Activated naive CD4-positive, alpha-beta T cell treated with anti-CD3 and anti-CD28 coated beads, Interleukin-2, amount 10 ng/mL, durations not matched to agents 7 days and 5 days (primary cell): Measurements from ENCODE around the gene CENATAC.
"Not testable (repeated sequence)": the region's sequence is repeated elsewhere in the genome, so short reads cannot be mapped to it uniquely, and the experiment has no call there.

Source experiments
- CTCF ChIA-PET: fragments of 350-600 bp; sonication (Branson Sonifier 250); formaldehyde crosslinking; loops from one replicate; lab custom pipeline; 2021; ENCODE audit warnings: antibody characterized with exemption; lab: Charles Lee
- DNase-seq: peaks from one replicate; pipeline ENCODE4 v3.0.0-alpha.2; 2020
- H3K27ac Mint-ChIP-seq: one replicate; pipeline ENCODE4 v1.8.0; 2021; ENCODE audit warnings: mild to moderate bottlenecking, moderate library complexity, mixed read lengths
- H3K27me3 Mint-ChIP-seq: one replicate; pipeline ENCODE4 v1.8.0; 2021; ENCODE audit warnings: mild to moderate bottlenecking, mixed read lengths
- H3K36me3 Mint-ChIP-seq: one replicate; pipeline ENCODE4 v1.8.0; 2021; ENCODE audit warnings: mixed read lengths
- H3K4me1 Mint-ChIP-seq: one replicate; pipeline ENCODE4 v1.8.0; 2021; ENCODE audit warnings: mixed read lengths
- H3K4me3 Mint-ChIP-seq: one replicate; pipeline ENCODE4 v1.8.0; 2021; ENCODE audit warnings: mild to moderate bottlenecking, moderate library complexity, mixed read lengths
- H3K9me3 Mint-ChIP-seq: one replicate; pipeline ENCODE4 v1.8.0; 2021; ENCODE audit warnings: mixed read lengths

The CENATAC gene

GRCh38 chr11:119025978-119026766, 28.2 kb downstream of the CENATAC start:
- Mint-ChIP-seq H3K27ac (no peak overlapping the region), H3K36me3 (peaks cover 33% of the 10 kb centered on the region), H3K9me3 (no peaks in the 10 kb centered on the region), H3K4me1 (peaks cover 49% of the 10 kb centered on the region), H3K27me3 (no peaks in the 10 kb centered on the region), H3K4me3 (no peak overlapping the region)
- CTCF ChIA-PET = interaction anchor here (0.8 kb wide), 1 partner anchor 30 kb away, joined by 3 read pairs; no protein-coding TSS in a partner anchor
- DNase-seq = no peak

DNA sequence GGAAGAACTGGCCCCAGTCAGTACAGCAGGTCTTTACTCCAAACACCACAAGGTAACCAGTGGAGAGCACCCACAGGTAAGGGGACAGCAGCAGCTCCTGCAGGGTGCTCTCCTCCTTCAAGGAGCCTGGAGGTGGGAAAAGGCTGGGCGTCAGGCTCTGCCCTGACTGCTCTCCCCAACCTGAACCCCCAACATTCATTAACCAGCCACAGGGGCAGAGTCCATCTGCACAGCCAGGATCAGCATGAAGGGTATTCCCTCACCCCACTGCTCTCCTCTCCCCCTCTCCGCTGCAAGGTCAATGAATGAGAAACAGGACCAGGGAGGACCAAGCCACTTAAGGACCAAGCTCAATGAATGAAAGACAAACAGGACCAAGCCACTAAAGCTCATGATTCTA, 29.0 kb downstream of the CENATAC start:
- Mint-ChIP-seq H3K27me3 (no peaks in the 10 kb centered on the region), H3K36me3 (peaks cover 25% of the 10 kb centered on the region), H3K4me1 (peaks cover 44% of the 10 kb centered on the region), H3K27ac (no peak overlapping the region), H3K4me3 (no peak overlapping the region), H3K9me3 (no peaks in the 10 kb centered on the region)
- CTCF ChIA-PET = interaction anchor here (0.7 to 1.2 kb wide), 3 partner anchors 21 to 170 kb away, joined by 3 read pairs; no protein-coding TSS in a partner anchor
- DNase-seq = no peak

- no peak overlapping the region for H3K27ac Mint-ChIP-seq
- no peak for DNase-seq
- CTCF ChIA-PET = interaction anchor here (1.2 to 1.5 kb wide), 2 partner anchors 8 to 20 kb away, joined by 3 read pairs; no protein-coding TSS in a partner anchor
Measured at GRCh38 chr11:119027561-119028345, 29.8 kb downstream of the CENATAC start.

DNA sequence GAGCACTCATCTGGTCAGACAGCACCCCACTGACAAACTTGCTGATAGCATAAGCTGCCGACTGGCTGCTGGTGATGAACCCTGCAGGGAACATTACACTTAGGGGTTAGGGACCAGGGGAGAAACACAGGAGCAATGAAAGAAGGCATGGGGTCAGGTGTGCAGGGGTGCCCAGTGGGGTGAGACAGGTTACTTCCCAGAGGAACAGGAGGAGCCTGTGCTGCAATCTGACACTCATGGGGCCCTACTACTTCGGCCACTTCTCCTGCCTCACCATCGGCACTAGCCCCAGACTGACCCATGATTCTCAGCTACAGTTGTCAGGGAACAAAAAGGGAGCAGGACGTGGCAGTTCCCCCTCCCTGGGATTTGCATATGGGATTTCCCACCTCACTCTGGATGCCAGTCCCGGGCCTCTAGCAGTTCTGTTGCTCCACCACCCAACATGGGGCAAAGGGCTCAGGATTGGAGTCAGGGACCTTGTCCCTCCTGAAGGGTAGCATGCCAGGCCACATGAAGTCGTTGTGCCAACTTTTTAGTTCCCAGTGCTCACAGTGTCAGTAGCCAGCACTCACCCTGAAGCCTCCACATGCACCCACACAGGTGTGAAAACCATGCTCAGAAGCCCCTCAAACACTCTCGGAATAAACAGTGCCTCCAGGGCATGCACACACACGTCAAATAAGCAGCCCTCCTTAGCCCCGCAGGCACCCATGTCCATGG, 30.6 kb downstream of the CENATAC start:
- Mint-ChIP-seq H3K36me3 (peaks cover 18% of the 10 kb centered on the region), H3K9me3 (no peaks in the 10 kb centered on the region), H3K27ac (no peak overlapping the region), H3K27me3 (no peaks in the 10 kb centered on the region), H3K4me3 (peak overlapping the region; percentile 63), H3K4me1 (peaks cover 36% of the 10 kb centered on the region)
- DNase-seq = no peak
- CTCF ChIA-PET = interaction anchor here (1.2 to 1.5 kb wide), 2 partner anchors 9 to 20 kb away, joined by 3 read pairs; no protein-coding TSS in a partner anchor

More at GRCh38 chr11:119027561-119028345, 29.8 kb downstream of the CENATAC start:
- H3K4me3 Mint-ChIP-seq = no peak overlapping the region
- H3K27me3 Mint-ChIP-seq = no peaks in the 10 kb centered on the region
- no peaks in the 10 kb centered on the region for H3K9me3 Mint-ChIP-seq
- H3K4me1 Mint-ChIP-seq = peaks cover 41% of the 10 kb centered on the region
- peaks cover 22% of the 10 kb centered on the region for H3K36me3 Mint-ChIP-seq

DNA sequence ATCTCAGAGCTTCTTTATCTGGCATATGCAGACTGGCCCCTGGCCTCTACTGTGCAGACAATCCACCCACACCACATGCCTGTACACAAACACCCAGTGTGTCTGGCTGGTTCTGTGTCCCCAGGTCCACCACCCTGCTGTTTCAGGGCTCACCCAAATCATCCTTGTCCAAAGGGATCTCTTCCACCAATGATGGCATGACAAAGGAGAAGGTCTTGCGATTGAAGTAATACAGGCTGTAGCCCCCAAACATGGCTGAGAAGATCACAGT, 31.1 kb downstream of the CENATAC start:
- peak overlapping the region; percentile 39 for H3K27ac Mint-ChIP-seq
- H3K9me3 Mint-ChIP-seq = no peaks in the 10 kb centered on the region
- peak overlapping the region; percentile 63 for H3K4me3 Mint-ChIP-seq
- peaks cover 15% of the 10 kb centered on the region for H3K36me3 Mint-ChIP-seq
- no peak for DNase-seq
- CTCF ChIA-PET = no interaction called here
- H3K27me3 Mint-ChIP-seq = no peaks in the 10 kb centered on the region
- H3K4me1 Mint-ChIP-seq = peaks cover 33% of the 10 kb centered on the region

DNA sequence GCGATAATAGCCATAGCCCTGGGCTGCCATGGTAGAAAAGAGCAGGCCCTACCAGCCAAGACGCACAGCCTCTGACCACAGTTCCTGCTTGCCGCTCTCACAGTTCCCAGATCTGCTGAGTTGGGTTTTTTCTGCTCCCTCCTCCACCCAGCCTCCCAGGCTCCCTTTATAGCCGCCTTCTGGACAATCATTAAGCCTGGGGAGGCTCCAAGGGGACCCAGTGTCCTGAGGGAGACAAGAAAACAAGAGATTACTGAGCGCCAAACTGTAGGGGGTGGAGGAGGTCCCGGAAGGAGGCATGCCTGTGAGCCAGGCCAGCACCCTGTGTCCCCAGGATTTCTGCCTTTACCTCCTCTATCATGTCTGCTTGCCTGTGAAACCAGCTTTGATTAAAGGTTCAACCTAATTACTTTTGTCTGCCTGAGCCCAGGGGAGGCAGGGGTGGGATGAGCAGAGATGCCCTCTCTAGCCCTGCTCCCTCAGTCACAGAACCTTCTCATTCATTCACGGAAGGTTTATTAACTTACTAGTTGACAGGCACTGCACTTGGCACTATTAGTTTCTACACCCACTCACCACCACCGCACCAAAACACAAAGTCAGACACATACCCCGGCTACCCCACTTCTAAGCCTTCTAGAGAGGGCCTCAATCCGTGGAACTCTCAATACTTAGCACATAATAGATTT, 31.5 kb downstream of the CENATAC start:
- CTCF ChIA-PET = interaction anchor here (1.9 kb wide), 1 partner anchor 14 kb away, joined by 5 read pairs; no protein-coding TSS in a partner anchor
- Mint-ChIP-seq H3K4me1 (peaks cover 29% of the 10 kb centered on the region), H3K4me3 (peak overlapping the region; percentile 63), H3K9me3 (no peaks in the 10 kb centered on the region), H3K27ac (peak overlapping the region; percentile 39), H3K36me3 (peaks cover 13% of the 10 kb centered on the region), H3K27me3 (no peaks in the 10 kb centered on the region)
- no peak for DNase-seq

DNA sequence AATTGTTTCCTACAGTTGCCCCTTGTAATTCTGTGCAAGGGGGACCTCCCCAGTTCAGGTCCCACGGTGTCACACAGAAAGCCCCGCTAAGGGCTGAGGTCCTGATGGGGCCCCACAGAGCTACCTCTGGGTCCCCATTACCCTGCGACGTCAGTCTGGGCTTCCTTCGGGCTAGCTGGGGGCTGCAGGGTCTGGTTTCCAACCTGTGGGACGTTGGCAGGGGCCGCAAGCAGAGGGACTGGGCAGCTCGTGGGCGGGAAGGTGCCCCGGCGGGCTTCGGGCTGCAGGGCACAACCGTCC, 32.0 kb downstream of the CENATAC start:
- Mint-ChIP-seq H3K4me3 (peak overlapping the region; percentile 63), H3K27me3 (no peaks in the 10 kb centered on the region), H3K27ac (peak overlapping the region; percentile 39), H3K36me3 (peaks cover 10% of the 10 kb centered on the region), H3K4me1 (peaks cover 26% of the 10 kb centered on the region), H3K9me3 (no peaks in the 10 kb centered on the region)
- DNase-seq = no peak
- CTCF ChIA-PET = interaction anchor here (1.0 to 1.9 kb wide), 3 partner anchors 15 to 137 kb away, joined by 3 to 5 read pairs (median 4); partner anchors contain the start of gene CENATAC

GRCh38 chr11:119030329-119031047, 32.5 kb downstream of the CENATAC start, which contains the start of gene SLC37A4:
Gene SLC37A4 (minus strand): TSS chr11:119030877.
- Mint-ChIP-seq H3K4me1 (peaks cover 25% of the 10 kb centered on the region), H3K4me3 (peak within 1 kb of the TSS; percentile 63), H3K36me3 (peaks cover 6% of the 10 kb centered on the region), H3K27me3 (no peaks in the 10 kb centered on the region), H3K9me3 (no peaks in the 10 kb centered on the region), H3K27ac (peak within 1 kb of the TSS; percentile 89)
- peak; percentile 99 for DNase-seq
- CTCF ChIA-PET = interaction anchor here (1.0 to 1.9 kb wide), 7 partner anchors 15 to 136 kb away, joined by 3 to 6 read pairs (median 4); partner anchors contain the start of gene CENATAC

GRCh38 chr11:119031912-119032280, 34.0 kb downstream of the CENATAC start:
- Mint-ChIP-seq H3K9me3 (no peaks in the 10 kb centered on the region), H3K27ac (no peak overlapping the region), H3K4me3 (no peak overlapping the region), H3K4me1 (peaks cover 23% of the 10 kb centered on the region), H3K36me3 (peaks cover 5% of the 10 kb centered on the region), H3K27me3 (no peaks in the 10 kb centered on the region)
- no peak for DNase-seq
- CTCF ChIA-PET = interaction anchor here (0.7 to 1.4 kb wide), 6 partner anchors 9 to 102 kb away, joined by 3 to 6 read pairs (median 3); no protein-coding TSS in a partner anchor

GRCh38 chr11:119033421-119033820, 35.5 kb downstream of the CENATAC start:
- CTCF ChIA-PET = interaction anchor here (0.6 kb wide), 1 partner anchor 245 kb away, joined by 3 read pairs; no protein-coding TSS in a partner anchor
- H3K27me3 Mint-ChIP-seq = not testable (repeated sequence)

DNA sequence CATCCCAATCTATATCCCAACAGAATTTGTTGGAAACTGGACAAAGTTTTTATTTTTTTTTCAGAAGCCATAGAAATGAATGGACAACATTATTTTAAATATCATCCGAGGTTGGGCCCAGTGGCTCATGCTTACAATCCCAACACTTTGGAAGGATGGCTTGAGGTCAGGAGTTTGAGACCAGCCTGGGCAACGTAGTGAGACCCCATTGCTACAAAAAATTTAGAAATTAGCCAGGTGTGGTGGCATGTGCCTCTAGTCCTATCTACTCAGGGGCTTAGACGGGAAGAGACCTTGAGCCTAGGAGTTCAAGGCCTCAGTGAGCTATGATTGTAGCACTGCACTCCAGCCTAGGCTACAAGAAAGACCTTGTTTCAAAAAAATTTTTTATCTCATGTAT, 36.9 kb downstream of the CENATAC start:
- no peak overlapping the region for H3K27ac Mint-ChIP-seq
- no peaks in the 10 kb centered on the region for H3K9me3 Mint-ChIP-seq
- CTCF ChIA-PET = no interaction called here
- H3K4me1 Mint-ChIP-seq = peaks cover 5% of the 10 kb centered on the region
- no peaks in the 10 kb centered on the region for H3K36me3 Mint-ChIP-seq
- H3K4me3 Mint-ChIP-seq = no peak overlapping the region
- peaks cover 11% of the 10 kb centered on the region for H3K27me3 Mint-ChIP-seq
- no peak for DNase-seq

More at GRCh38 chr11:119033421-119033820, 35.5 kb downstream of the CENATAC start:
- H3K36me3 Mint-ChIP-seq, H3K9me3 Mint-ChIP-seq, DNase-seq, H3K4me3 Mint-ChIP-seq, H3K27ac Mint-ChIP-seq: not testable (repeated sequence)
- H3K4me1 Mint-ChIP-seq = peaks cover 18% of the 10 kb centered on the region

DNA sequence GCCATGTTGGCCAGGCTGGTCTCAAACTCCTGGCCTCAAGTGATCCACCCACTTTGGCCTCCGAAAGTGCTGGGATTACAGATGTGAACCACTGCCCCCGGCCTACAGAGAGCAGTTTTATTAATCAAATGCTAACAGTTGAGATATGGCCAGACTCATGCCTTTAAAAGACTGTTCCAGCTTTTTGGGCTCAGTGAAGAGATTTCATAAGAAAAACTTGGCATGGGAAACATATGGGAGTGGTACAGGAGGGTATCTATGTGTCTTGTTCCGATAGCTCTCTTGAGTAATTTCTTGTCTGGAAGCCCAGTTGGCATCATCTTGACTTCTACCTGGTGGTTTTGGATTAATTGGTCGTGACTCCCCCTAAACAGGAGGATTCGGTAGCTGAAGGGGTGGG, 40.9 kb downstream of the CENATAC start:
- Mint-ChIP-seq H3K36me3 (no peaks in the 10 kb centered on the region), H3K4me1 (no peaks in the 10 kb centered on the region), H3K4me3 (no peak overlapping the region), H3K9me3 (no peaks in the 10 kb centered on the region), H3K27me3 (peaks cover 11% of the 10 kb centered on the region), H3K27ac (no peak overlapping the region)
- no peak for DNase-seq
- CTCF ChIA-PET = interaction anchor here (0.9 kb wide), 1 partner anchor 61 kb away, joined by 3 read pairs; no protein-coding TSS in a partner anchor

- H3K9me3 Mint-ChIP-seq, DNase-seq, H3K4me3 Mint-ChIP-seq, H3K4me1 Mint-ChIP-seq, CTCF ChIA-PET, H3K36me3 Mint-ChIP-seq, H3K27ac Mint-ChIP-seq: not testable (repeated sequence)
- H3K27me3 Mint-ChIP-seq = peaks cover 11% of the 10 kb centered on the region
Measured at GRCh38 chr11:119039471-119039870, 41.5 kb downstream of the CENATAC start.
